Measurements from ENCODE around the gene ANP32A. TPM values are rescaled to one million over a fixed set of nuclear protein-coding genes. Genes with fewer than 3 reads are reported as not detected.
A peak's percentile ranks its signal among the peaks of the same experiment; 100 is the strongest.

Gene ANP32A
- total and polyA plus RNA-seq, 9 of the 15 experiments (the other 6 are each of a cell fraction or from before 2014, with no cell fraction given): 13.2 to 656 (median 210) TPM

GRCh38 chr15:68833700-68834331 lies 13.1 kb upstream of the ANP32A start:
- intact Hi-C loops (cut with micrococcal nuclease): no loop called here
- CTCF ChIA-PET (ENCODE audit: low intra/inter-chr PET ratio): no interaction called here
- no peak overlapping the region for H3K9ac ChIP-seq (ENCODE audit: insufficient read depth in 1 of 2, low read depth in 2 of 2, low read length in 2 of 2)
- peaks cover 2% of the 10 kb centered on the region; the same call in 1 of the 2 replicates for H3K9me3 ChIP-seq (replicated peaks; ENCODE audit: control insufficient read depth, insufficient read depth, low read depth, low read length)
- FAIRE-seq (no peak), ATAC-seq (no peak; the same call in 2 of the 3 replicates), DNase-seq (ENCODE audit: extremely low read depth in 1 of 4, low spot score in 3 of 4) (no peak)
- H3K36me3 ChIP-seq (ENCODE audit: control insufficient read depth, insufficient read depth, low read length): no peaks in the 10 kb centered on the region
- H4K20me1 ChIP-seq (replicated peaks; ENCODE audit: control insufficient read depth, insufficient read depth, low read length): no peaks in the 10 kb centered on the region
- no peaks in the 10 kb centered on the region for H3K79me2 ChIP-seq (ENCODE audit: control insufficient read depth, insufficient read depth, low read length)
- in situ Hi-C loops (cut with MboI): no loop called here
- no peaks in the 10 kb centered on the region for H3K4me1 ChIP-seq (replicated peaks in 1 of 2; ENCODE audit: control insufficient read depth in 2 of 2, insufficient read depth in 2 of 2, low read length in 2 of 2)
- no peak overlapping the region for H3K4me2 ChIP-seq (ENCODE audit: insufficient read depth, low read length)
- POLR2A ChIA-PET: interaction anchor here (0.7 to 2.9 kb wide), 2 partner anchors 12 to 14 kb away, joined by 3 to 9 read pairs; partner anchors contain the start of gene ANP32A
- no peak overlapping the region for H3K27ac ChIP-seq (ENCODE audit: extremely low read depth, low read depth, low read length)
- no peaks in the 10 kb centered on the region for H3K9me1 ChIP-seq (ENCODE audit: control insufficient read depth, insufficient read depth, low read length)
- WGBS (ENCODE audit: insufficient coverage, low coverage, missing lambda C conversion rate): 6% methylated on average over 10 of the region's 10 CpGs
- BruUV-seq (replicated peaks): no TSS peak
- peaks cover 6 to 15% of the 10 kb centered on the region in 2 experiments; a peak in 3 of 5 replicates for H3K27me3 ChIP-seq (ENCODE audit: control insufficient read depth in 2 of 2, insufficient read depth in 2 of 2, low read length in 2 of 2)
- H2AFZ ChIP-seq (ENCODE audit: low read depth, low read length): no peak overlapping the region
- no peak overlapping the region for H3K4me3 ChIP-seq
- no peak for TF ChIP-seq CBX5 (IDR thresholded peaks at IDR 0.05; ENCODE audit: borderline replicate concordance, low read depth)
- no peak for TF ChIP-seq POLR2A (conservative IDR thresholded peaks at IDR 0.05)
- peak; percentile 58; the same call in 1 of the 2 replicates for TF ChIP-seq L3MBTL2 (IDR thresholded peaks at IDR 0.05)
- no peak for TF ChIP-seq CBX8 (IDR thresholded peaks at IDR 0.05; ENCODE audit: borderline replicate concordance, extremely low read depth, low read depth, low read length, poor library complexity, severe bottlenecking)
- TF ChIP-seq POU5F1 (IDR thresholded peaks at IDR 0.05; ENCODE audit: borderline replicate concordance, low read depth, low read length, partially characterized antibody): no peak
- no peak for TF ChIP-seq ZNF75A (CRISPR knock-in tag; IDR thresholded peaks at IDR 0.05)
- peak; percentile 78 for TF ChIP-seq TFAP4 (CRISPR knock-in tag; IDR thresholded peaks at IDR 0.05; ENCODE audit: borderline replicate concordance)
- TF ChIP-seq MGA (IDR thresholded peaks at IDR 0.05): peak; percentile 35; the same call in 1 of the 2 replicates
- TF ChIP-seq SIN3A (IDR thresholded peaks at IDR 0.05; ENCODE audit: borderline replicate concordance in 2 of 2, control insufficient read depth in 1 of 2, low read depth in 2 of 2, low read length in 2 of 2): no peak

Data from K562 (cell line).